Dermis blood vessel endothelial cell (primary cell): ENCODE results near the gene PIEZO1. TPM values are rescaled to one million over a fixed set of nuclear protein-coding genes. Genes with fewer than 3 reads are reported as not detected.

Source experiments
- DNase-seq: peaks from one replicate; pipeline ENCODE4 v3.0.0; 2010
- total RNA-seq: library from RNA; depleted of rRNA; stranded (reverse); fragments of >200 nt; gene quantifications from 2 replicates; pipeline ENCODE4 v1.2.3, GENCODE V29; 2014

PIEZO1 gene
- total RNA-seq, 1 donor from 2014 or later, result 354 TPM

- DNase-seq, result no peak
Measured at GRCh38 chr16:88766975-88767374, 18.0 kb downstream of the PIEZO1 start.

- DNase-seq, result no peak
Measured at GRCh38 chr16:88764913-88765349, 20.1 kb downstream of the PIEZO1 start.

GRCh38 chr16:88764080-88764479 is 20.9 kb downstream of the PIEZO1 start:
- DNase-seq, result no peak

GRCh38 chr16:88763502-88764053 is 21.4 kb downstream of the PIEZO1 start:
- DNase-seq, result peak; percentile 66

- DNase-seq, result no peak
Measured at GRCh38 chr16:88762941-88763340, 22.1 kb downstream of the PIEZO1 start.

- no peak for DNase-seq
Measured at GRCh38 chr16:88762258-88762870, 22.7 kb downstream of the PIEZO1 start.

GRCh38 chr16:88761830-88762229 is 23.2 kb downstream of the PIEZO1 start:
- no peak for DNase-seq

GRCh38 chr16:88761143-88761534 is 23.9 kb downstream of the PIEZO1 start:
- no peak for DNase-seq

- no peak for DNase-seq
Measured at GRCh38 chr16:88760424-88761142, 24.4 kb downstream of the PIEZO1 start.

- DNase-seq, result no peak
Measured at GRCh38 chr16:88759976-88760350, 25.1 kb downstream of the PIEZO1 start.

- DNase-seq, result peak; percentile 48
Measured at GRCh38 chr16:88759245-88759975, 25.6 kb downstream of the PIEZO1 start.

- no peak for DNase-seq
Measured at GRCh38 chr16:88758944-88759244, 26.1 kb downstream of the PIEZO1 start.

- DNase-seq, result no peak
Measured at GRCh38 chr16:88758227-88758943, 26.6 kb downstream of the PIEZO1 start.

GRCh38 chr16:88755745-88756443 is 29.1 kb downstream of the PIEZO1 start:
- DNase-seq, result no peak

GRCh38 chr16:88754912-88755744 is 29.9 kb downstream of the PIEZO1 start:
- peak; percentile 67 for DNase-seq

- DNase-seq, result no peak
Measured at GRCh38 chr16:88754109-88754911, 30.7 kb downstream of the PIEZO1 start.

- no peak for DNase-seq
Measured at GRCh38 chr16:88753602-88754001, 31.4 kb downstream of the PIEZO1 start.

- DNase-seq, result no peak
Measured at GRCh38 chr16:88753191-88753590, 31.8 kb downstream of the PIEZO1 start.

GRCh38 chr16:88752386-88753002 is 32.5 kb downstream of the PIEZO1 start:
- DNase-seq, result no peak

- DNase-seq, result no peak
Measured at GRCh38 chr16:88750854-88751253, 34.2 kb downstream of the PIEZO1 start.
